HFFc6 (cell line): ENCODE data around the gene CMIP. TPM values are rescaled to one million over a fixed set of nuclear protein-coding genes. Genes with fewer than 3 reads are reported as not detected.

Experiments
- DNase-seq: peaks from one replicate; pipeline ENCODE4 v3.0.0-alpha.2; 2018
- H3K27ac Mint-ChIP-seq: 2 replicates; pipeline ENCODE4 v1.8.0; 2020; ENCODE audit warnings: mild to moderate bottlenecking, mixed read lengths
- H3K27me3 Mint-ChIP-seq: 2 replicates; pipeline ENCODE4 v1.8.0; 2021; ENCODE audit warnings: mild to moderate bottlenecking, moderate library complexity, mixed read lengths; ENCODE audit not compliant: insufficient read depth
- H3K36me3 Mint-ChIP-seq: 2 replicates; pipeline ENCODE4 v1.8.0; 2021; ENCODE audit warnings: low read depth, mixed read lengths
- H3K4me1 Mint-ChIP-seq: 2 replicates; pipeline ENCODE4 v1.8.0; 2020; ENCODE audit warnings: low read depth, mixed read lengths
- H3K4me3 Mint-ChIP-seq: 2 replicates; pipeline ENCODE4 v1.8.0; 2020; ENCODE audit warnings: mild to moderate bottlenecking, moderate library complexity, mixed read lengths
- H3K9me3 Mint-ChIP-seq: 2 replicates; pipeline ENCODE4 v1.8.0; 2020; ENCODE audit warnings: mild to moderate bottlenecking, mixed read lengths
- microRNA-seq: library from miRNA; unstranded; fragments of <30 nt; microRNA quantifications from one replicate; pipeline ENCODE4, GENCODE V29; 2019
- total RNA-seq, 6 experiments: library from RNA; stranded (reverse); fragmentation: NEBNext Ultra II Directional; extraction: Animal tissue kit (Norgen Biotek cat#: 25700); gene quantifications; 2 replicates in 1 of 6; 3 replicates in 5 of 6; pipeline ENCODE4 v1.2.3, GENCODE V29; 2021
- TF ChIP-seq, protein P1 (sequence below): fragments of 200-600 bp; sonication (generic); IDR thresholded peaks from 2 replicates; pipeline ENCODE4 v1.5.0; 2021; ENCODE audit warnings: antibody characterized with exemption, mild to moderate bottlenecking

Gene CMIP
- total RNA-seq, 6 experiments from 2014 or later = 35.9 to 48.0 (median 43.5) TPM

DNA sequence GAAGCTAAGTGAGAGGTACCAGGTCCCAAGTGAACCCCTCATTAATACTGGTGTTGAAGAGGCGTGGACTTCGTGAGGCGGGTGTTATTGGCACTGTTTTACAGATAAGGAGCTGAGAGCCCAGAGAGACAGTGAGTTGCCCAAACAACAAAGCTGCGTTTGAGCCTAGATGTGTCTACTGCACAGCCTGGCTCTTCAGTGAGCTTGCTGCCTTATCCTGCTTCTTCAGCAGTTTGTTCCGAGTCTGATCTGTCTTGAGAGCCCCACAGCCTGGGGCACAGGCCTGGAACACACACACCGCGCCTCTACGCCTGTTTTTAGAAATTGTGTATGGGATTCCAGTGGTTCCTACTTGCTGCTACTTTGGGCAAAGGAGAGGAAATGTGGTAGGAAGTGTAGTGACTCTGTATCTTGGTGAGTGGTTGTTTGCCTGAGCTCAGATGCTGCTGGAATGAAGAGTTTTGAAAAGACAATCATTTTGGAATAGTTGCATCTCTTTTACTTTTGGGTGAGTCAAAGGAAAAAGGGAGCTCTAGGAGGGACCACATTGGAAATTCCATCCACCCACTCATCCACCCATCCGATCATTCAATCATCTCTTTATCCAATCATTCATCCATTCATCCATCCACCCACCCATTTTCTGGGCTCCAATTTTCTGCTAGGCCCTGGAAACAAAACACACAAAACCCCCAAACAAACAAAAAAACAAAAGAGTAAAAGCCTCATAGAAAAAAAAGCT lies 312.2 kb downstream of the CMIP start:
- Mint-ChIP-seq H3K4me1 (peaks cover 14% of the 10 kb centered on the region), H3K27me3 (peaks cover 6% of the 10 kb centered on the region), H3K4me3 (no peak overlapping the region), H3K36me3 (no peaks in the 10 kb centered on the region), H3K9me3 (no peaks in the 10 kb centered on the region), H3K27ac (no peak overlapping the region)
- TF ChIP-seq, protein P1, sequence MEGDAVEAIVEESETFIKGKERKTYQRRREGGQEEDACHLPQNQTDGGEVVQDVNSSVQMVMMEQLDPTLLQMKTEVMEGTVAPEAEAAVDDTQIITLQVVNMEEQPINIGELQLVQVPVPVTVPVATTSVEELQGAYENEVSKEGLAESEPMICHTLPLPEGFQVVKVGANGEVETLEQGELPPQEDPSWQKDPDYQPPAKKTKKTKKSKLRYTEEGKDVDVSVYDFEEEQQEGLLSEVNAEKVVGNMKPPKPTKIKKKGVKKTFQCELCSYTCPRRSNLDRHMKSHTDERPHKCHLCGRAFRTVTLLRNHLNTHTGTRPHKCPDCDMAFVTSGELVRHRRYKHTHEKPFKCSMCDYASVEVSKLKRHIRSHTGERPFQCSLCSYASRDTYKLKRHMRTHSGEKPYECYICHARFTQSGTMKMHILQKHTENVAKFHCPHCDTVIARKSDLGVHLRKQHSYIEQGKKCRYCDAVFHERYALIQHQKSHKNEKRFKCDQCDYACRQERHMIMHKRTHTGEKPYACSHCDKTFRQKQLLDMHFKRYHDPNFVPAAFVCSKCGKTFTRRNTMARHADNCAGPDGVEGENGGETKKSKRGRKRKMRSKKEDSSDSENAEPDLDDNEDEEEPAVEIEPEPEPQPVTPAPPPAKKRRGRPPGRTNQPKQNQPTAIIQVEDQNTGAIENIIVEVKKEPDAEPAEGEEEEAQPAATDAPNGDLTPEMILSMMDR = no peak
- DNase-seq = no peak

- Mint-ChIP-seq H3K4me3 (no peak overlapping the region), H3K4me1 (peaks cover 14% of the 10 kb centered on the region), H3K27ac (no peak overlapping the region), H3K36me3 (no peaks in the 10 kb centered on the region), H3K9me3 (no peaks in the 10 kb centered on the region), H3K27me3 (peaks cover 11% of the 10 kb centered on the region)
- DNase-seq = no peak
- TF ChIP-seq, protein P1 = no peak
Observed at GRCh38 chr16:81758376-81758775, 313.8 kb downstream of the CMIP start.

Small RNA genes lying within 50 kb of the gene (microRNA-seq; reads per million reads assigned to microRNA genes)
- 12.4 reads per million, percentile 13 among the genes with 10 or more reads in this experiment for gene MIR6504
- 10.8 reads per million, percentile 12 among the genes with 10 or more reads in this experiment for gene MIR7854

Other genes starting within 250 kb of the CMIP start
- not detected for gene BCO1, start 206.1 kb upstream of the CMIP start, total RNA-seq
- 1 to 10 TPM; 5.6 to 8.6 (median 6.2) TPM for gene GAN, start 129.8 kb upstream of the CMIP start, total RNA-seq